BE2C (cell line): ENCODE data around the gene NSMCE3.

Experiments used
- DNase-seq: peaks from one replicate; pipeline ENCODE4 v3.0.0-alpha.2; 2020
- H3K27me3 ChIP-seq: fragments of 250-450 bp; sonication (Bioruptor Pico); 2 replicates; pipeline ENCODE4 v1.5.1; 2020; ENCODE audit warnings: mild to moderate bottlenecking
- H3K36me3 ChIP-seq: fragments of 250-450 bp; sonication (Bioruptor Pico); 2 replicates; pipeline ENCODE4 v1.5.1; 2020; ENCODE audit warnings: mild to moderate bottlenecking
- H3K4me1 ChIP-seq: fragments of 250-450 bp; sonication (Bioruptor Pico); 2 replicates; pipeline ENCODE4 v1.5.1; 2020
- H3K4me3 ChIP-seq: 2 replicates; pipeline ENCODE4 v1.5.1; 2011; ENCODE audit warnings: low read depth, low read length
- H3K9me3 ChIP-seq: fragments of 250-450 bp; sonication (Bioruptor Pico); 2 replicates; pipeline ENCODE4 v1.5.1; 2020
- CTCF ChIP-seq: IDR thresholded peaks from 2 replicates; pipeline ENCODE4 v1.5.1; 2012; ENCODE audit warnings: mild to moderate bottlenecking, low read depth, low read length

The NSMCE3 gene

GRCh38 chr15:29289173-29289572 is 19.6 kb upstream of the NSMCE3 start:
- TF ChIP-seq CTCF, result no peak
- no peak for DNase-seq
- no peaks in the 10 kb centered on the region for H3K9me3 ChIP-seq
- no peak overlapping the region for H3K4me3 ChIP-seq
- H3K36me3 ChIP-seq, result no peaks in the 10 kb centered on the region
- H3K4me1 ChIP-seq, result no peaks in the 10 kb centered on the region
- peaks cover 15% of the 10 kb centered on the region for H3K27me3 ChIP-seq

- Histone ChIP-seq H3K27me3 (peaks cover 17% of the 10 kb centered on the region), H3K9me3 (no peaks in the 10 kb centered on the region), H3K36me3 (no peaks in the 10 kb centered on the region), H3K4me3 (no peak overlapping the region), H3K4me1 (no peaks in the 10 kb centered on the region)
- TF ChIP-seq CTCF, result no peak
- DNase-seq, result no peak
These were observed 15.8 kb upstream of the NSMCE3 start for GRCh38 chr15:29285386-29285785.

- Histone ChIP-seq H3K4me3 (no peak overlapping the region), H3K4me1 (no peaks in the 10 kb centered on the region), H3K9me3 (no peaks in the 10 kb centered on the region), H3K27me3 (peaks cover 14% of the 10 kb centered on the region), H3K36me3 (no peaks in the 10 kb centered on the region)
- TF ChIP-seq CTCF, result no peak
- no peak for DNase-seq
These were observed 13.8 kb upstream of the NSMCE3 start for GRCh38 chr15:29283381-29283780.

GRCh38 chr15:29280514-29280913 is 10.9 kb upstream of the NSMCE3 start:
- no peak for TF ChIP-seq CTCF
- Histone ChIP-seq H3K27me3 (peaks cover 3% of the 10 kb centered on the region; the same call in 1 of the 2 replicates), H3K9me3 (no peaks in the 10 kb centered on the region), H3K36me3 (no peaks in the 10 kb centered on the region), H3K4me3 (no peak overlapping the region), H3K4me1 (no peaks in the 10 kb centered on the region)
- no peak for DNase-seq

GRCh38 chr15:29278436-29279105 is 8.9 kb upstream of the NSMCE3 start:
- Histone ChIP-seq H3K4me1 (no peaks in the 10 kb centered on the region), H3K9me3 (no peaks in the 10 kb centered on the region), H3K4me3 (no peak overlapping the region), H3K36me3 (no peaks in the 10 kb centered on the region), H3K27me3 (no peaks in the 10 kb centered on the region)
- no peak for TF ChIP-seq CTCF
- no peak for DNase-seq

- H3K36me3 ChIP-seq, result no peaks in the 10 kb centered on the region
- no peak overlapping the region for H3K4me3 ChIP-seq
- no peak for TF ChIP-seq CTCF
- H3K4me1 ChIP-seq, result no peaks in the 10 kb centered on the region
- no peaks in the 10 kb centered on the region for H3K9me3 ChIP-seq
- no peaks in the 10 kb centered on the region for H3K27me3 ChIP-seq
- no peak for DNase-seq
These were observed 6.7 kb upstream of the NSMCE3 start for GRCh38 chr15:29276366-29276765.
